Measurements from ENCODE around the gene TNRC6C. TPM values are rescaled to one million over a fixed set of nuclear protein-coding genes. Genes with fewer than 3 reads are reported as not detected.

The TNRC6C gene
- total and polyA plus RNA-seq, 10 donors = 1.7 to 37.0 (median 18.3) TPM

GRCh38 chr17:77959926-77960521, 1.5 kb downstream of the TNRC6C start:
- TF ChIP-seq POLR2AphosphoS5 (IDR thresholded peaks at IDR 0.05) = no peak
- TF ChIP-seq, protein P1, sequence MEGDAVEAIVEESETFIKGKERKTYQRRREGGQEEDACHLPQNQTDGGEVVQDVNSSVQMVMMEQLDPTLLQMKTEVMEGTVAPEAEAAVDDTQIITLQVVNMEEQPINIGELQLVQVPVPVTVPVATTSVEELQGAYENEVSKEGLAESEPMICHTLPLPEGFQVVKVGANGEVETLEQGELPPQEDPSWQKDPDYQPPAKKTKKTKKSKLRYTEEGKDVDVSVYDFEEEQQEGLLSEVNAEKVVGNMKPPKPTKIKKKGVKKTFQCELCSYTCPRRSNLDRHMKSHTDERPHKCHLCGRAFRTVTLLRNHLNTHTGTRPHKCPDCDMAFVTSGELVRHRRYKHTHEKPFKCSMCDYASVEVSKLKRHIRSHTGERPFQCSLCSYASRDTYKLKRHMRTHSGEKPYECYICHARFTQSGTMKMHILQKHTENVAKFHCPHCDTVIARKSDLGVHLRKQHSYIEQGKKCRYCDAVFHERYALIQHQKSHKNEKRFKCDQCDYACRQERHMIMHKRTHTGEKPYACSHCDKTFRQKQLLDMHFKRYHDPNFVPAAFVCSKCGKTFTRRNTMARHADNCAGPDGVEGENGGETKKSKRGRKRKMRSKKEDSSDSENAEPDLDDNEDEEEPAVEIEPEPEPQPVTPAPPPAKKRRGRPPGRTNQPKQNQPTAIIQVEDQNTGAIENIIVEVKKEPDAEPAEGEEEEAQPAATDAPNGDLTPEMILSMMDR (IDR thresholded peaks at IDR 0.05 in 8 of 11, conservative IDR thresholded peaks at IDR 0.05 in 3 of 11) = no peak
- no peak for TF ChIP-seq POLR2A (IDR thresholded peaks at IDR 0.05)
- Histone ChIP-seq H3K27ac (peak overlapping the region in 5 of 8 donors; percentile 62 to 97 (median 89)), H3K9me3 (no peaks in the 10 kb centered on the region), H3K4me3 (peak overlapping the region; percentile 48 to 97 (median 67)), H3K4me1 (peaks cover 29 to 74% (median 65%) of the 10 kb centered on the region in 6 donors), H3K27me3 (replicated peaks in 1 of 7) (peaks cover 0 to 33% (median 0%) of the 10 kb centered on the region in 7 donors), H3K36me3 (no peaks in the 10 kb centered on the region)
- intact Hi-C loops (cut with DNase I; ENCODE audit: low total_unique reads) = no loop called here
- DNase-seq = no peak
- 33 to 60% (median 56%) methylated on average over 23 of the region's 23 CpGs for WGBS, 5 donors

DNA sequence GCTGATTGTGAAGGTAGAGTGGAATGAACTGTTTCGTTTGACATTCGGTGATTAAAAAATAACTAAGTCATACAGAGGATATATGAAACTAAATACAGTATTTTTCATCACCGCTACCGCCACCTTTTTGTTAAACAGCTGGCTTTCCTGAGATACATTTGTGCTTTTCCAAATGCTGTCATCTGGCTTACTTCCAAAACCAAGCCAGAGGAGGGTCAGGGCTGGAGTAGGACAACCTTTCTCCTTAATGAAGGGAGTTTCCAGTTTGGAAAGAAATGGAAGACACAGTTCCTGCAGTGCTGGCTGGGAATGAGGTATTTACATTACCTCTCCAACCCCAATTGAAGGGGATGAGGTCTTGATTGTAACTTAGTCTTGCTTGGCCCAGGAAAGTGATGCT, 3.2 kb downstream of the TNRC6C start:
- H3K4me3 ChIP-seq = no peak overlapping the region
- intact Hi-C loops (cut with DNase I; ENCODE audit: low total_unique reads) = no loop called here

GRCh38 chr17:77962348-77962747, 3.8 kb downstream of the TNRC6C start:
- 85 to 89% (median 87%) methylated on average over 6 of the region's 6 CpGs for WGBS, 5 donors
- H3K36me3 ChIP-seq = no peaks in the 10 kb centered on the region
- TF ChIP-seq POLR2AphosphoS5 (IDR thresholded peaks at IDR 0.05) (no peak), POLR2A (IDR thresholded peaks at IDR 0.05) (no peak)
- TF ChIP-seq, protein P1 (IDR thresholded peaks at IDR 0.05 in 8 of 11, conservative IDR thresholded peaks at IDR 0.05 in 3 of 11) = no peak
- no peak for DNase-seq
- no peaks in the 10 kb centered on the region for H3K9me3 ChIP-seq
- H3K27me3 ChIP-seq (replicated peaks in 1 of 7) = peaks cover 0 to 17% (median 0%) of the 10 kb centered on the region in 7 donors
- H3K4me3 ChIP-seq = no peak overlapping the region
- peaks cover 25 to 89% (median 66%) of the 10 kb centered on the region in 6 donors for H3K4me1 ChIP-seq
- no peak overlapping the region for H3K27ac ChIP-seq
- intact Hi-C loops (cut with DNase I; ENCODE audit: low total_unique reads) = no loop called here

More for the DNA sequence above, 3.2 kb downstream of the TNRC6C start:
- Histone ChIP-seq H3K36me3 (no peaks in the 10 kb centered on the region), H3K4me1 (peaks cover 29 to 90% (median 71%) of the 10 kb centered on the region in 6 donors), H3K27ac (no peak overlapping the region), H3K27me3 (replicated peaks in 1 of 7) (peaks cover 0 to 23% (median 0%) of the 10 kb centered on the region in 7 donors), H3K9me3 (no peaks in the 10 kb centered on the region)
- no peak for DNase-seq
- 90 to 97% (median 91%) methylated on average over 4 of the region's 4 CpGs for WGBS, 5 donors
- TF ChIP-seq, protein P1 (IDR thresholded peaks at IDR 0.05 in 8 of 11, conservative IDR thresholded peaks at IDR 0.05 in 3 of 11) = no peak
- TF ChIP-seq POLR2A (IDR thresholded peaks at IDR 0.05) = no peak
- no peak for TF ChIP-seq POLR2AphosphoS5 (IDR thresholded peaks at IDR 0.05)

- intact Hi-C loops (cut with DNase I; ENCODE audit: low total_unique reads) = no loop called here
- Histone ChIP-seq H3K27me3 (replicated peaks in 1 of 7) (peaks cover 0 to 13% (median 0%) of the 10 kb centered on the region in 7 donors), H3K27ac (no peak overlapping the region), H3K36me3 (no peaks in the 10 kb centered on the region), H3K4me1 (peaks cover 24 to 87% (median 60%) of the 10 kb centered on the region in 6 donors), H3K4me3 (no peak overlapping the region), H3K9me3 (no peaks in the 10 kb centered on the region)
- WGBS, 5 donors = 31 to 45% (median 38%) methylated on average over 2 of the region's 2 CpGs
- no peak for DNase-seq
- TF ChIP-seq, protein P1 (IDR thresholded peaks at IDR 0.05 in 8 of 11, conservative IDR thresholded peaks at IDR 0.05 in 3 of 11) = no peak
- TF ChIP-seq POLR2A (IDR thresholded peaks at IDR 0.05) = no peak
- no peak for TF ChIP-seq POLR2AphosphoS5 (IDR thresholded peaks at IDR 0.05)
These were observed 4.9 kb downstream of the TNRC6C start for GRCh38 chr17:77963441-77963840.

Measured in spleen (tissue), 11 donors.